Endothelial cell (in vitro differentiated cells): ENCODE data around the gene MSANTD1. TPM values are rescaled to one million over a fixed set of nuclear protein-coding genes. Genes with fewer than 3 reads are reported as not detected.

Experiments
- DNase-seq: peaks from one replicate; pipeline ENCODE4 v3.0.0; 2021; ENCODE audit warnings: low spot score
- H3K27ac Mint-ChIP-seq: one replicate; pipeline ENCODE4 v1.8.0; 2021; ENCODE audit warnings: mixed read lengths, inconsistent platforms; ENCODE audit not compliant: unreplicated experiment
- H3K27me3 Mint-ChIP-seq: one replicate; pipeline ENCODE4 v1.8.0; 2021; ENCODE audit warnings: mild to moderate bottlenecking, moderate library complexity, mixed read lengths, inconsistent platforms; ENCODE audit not compliant: unreplicated experiment
- H3K36me3 Mint-ChIP-seq: one replicate; pipeline ENCODE4 v1.8.0; 2021; ENCODE audit warnings: mild to moderate bottlenecking, low read depth, mixed read lengths, inconsistent platforms; ENCODE audit not compliant: unreplicated experiment
- H3K4me1 Mint-ChIP-seq: one replicate; pipeline ENCODE4 v1.8.0; 2021; ENCODE audit warnings: mild to moderate bottlenecking, mixed read lengths, inconsistent platforms; ENCODE audit not compliant: unreplicated experiment
- H3K4me3 Mint-ChIP-seq: one replicate; pipeline ENCODE4 v1.8.0; 2021; ENCODE audit warnings: mild to moderate bottlenecking, mixed read lengths, inconsistent platforms; ENCODE audit not compliant: unreplicated experiment
- H3K9me3 Mint-ChIP-seq: one replicate; pipeline ENCODE4 v1.8.0; 2021; ENCODE audit warnings: mixed read lengths, inconsistent platforms; ENCODE audit not compliant: unreplicated experiment
- total RNA-seq: library from RNA; stranded (reverse); fragmentation: NEBNext Ultra II Directional; extraction: Animal tissue kit (Norgen Biotek cat#: 25700); gene quantifications from one replicate; pipeline ENCODE4 v1.2.1, GENCODE V29; 2021; ENCODE audit not compliant: unreplicated experiment
- TF ChIP-seq, protein P1 (sequence below): fragments of 200-600 bp; sonication (generic); IDR thresholded peaks from one replicate; pipeline ENCODE4 v1.5.0; 2021; ENCODE audit warnings: antibody characterized with exemption; ENCODE audit not compliant: unreplicated experiment

The MSANTD1 gene
- total RNA-seq, 1 donor from 2014 or later, result 0.97 TPM

DNA sequence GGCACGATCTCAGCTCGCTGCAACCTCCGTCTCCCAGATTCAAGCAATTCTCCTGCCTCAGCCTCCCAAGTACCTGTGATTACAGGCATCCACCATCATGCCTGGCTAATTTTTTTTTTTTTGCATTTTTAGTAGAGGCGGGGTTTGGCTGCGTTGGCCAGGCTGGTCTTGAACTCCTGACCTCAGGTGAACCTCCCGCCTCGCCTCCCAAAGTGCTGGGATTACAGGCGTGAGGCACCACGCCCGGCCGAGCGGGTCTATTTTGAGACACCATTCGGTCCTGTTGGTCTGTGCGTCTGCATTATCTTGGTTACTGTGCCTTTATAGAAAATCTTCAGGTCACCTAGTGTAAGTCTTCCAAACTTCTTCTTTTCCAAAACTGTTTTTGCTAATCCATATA is 22.2 kb downstream of the MSANTD1 start:
- no peaks in the 10 kb centered on the region for H3K9me3 Mint-ChIP-seq
- H3K4me1 Mint-ChIP-seq, result peaks cover 6% of the 10 kb centered on the region
- no peak for DNase-seq
- no peak overlapping the region for H3K4me3 Mint-ChIP-seq
- TF ChIP-seq, protein P1, sequence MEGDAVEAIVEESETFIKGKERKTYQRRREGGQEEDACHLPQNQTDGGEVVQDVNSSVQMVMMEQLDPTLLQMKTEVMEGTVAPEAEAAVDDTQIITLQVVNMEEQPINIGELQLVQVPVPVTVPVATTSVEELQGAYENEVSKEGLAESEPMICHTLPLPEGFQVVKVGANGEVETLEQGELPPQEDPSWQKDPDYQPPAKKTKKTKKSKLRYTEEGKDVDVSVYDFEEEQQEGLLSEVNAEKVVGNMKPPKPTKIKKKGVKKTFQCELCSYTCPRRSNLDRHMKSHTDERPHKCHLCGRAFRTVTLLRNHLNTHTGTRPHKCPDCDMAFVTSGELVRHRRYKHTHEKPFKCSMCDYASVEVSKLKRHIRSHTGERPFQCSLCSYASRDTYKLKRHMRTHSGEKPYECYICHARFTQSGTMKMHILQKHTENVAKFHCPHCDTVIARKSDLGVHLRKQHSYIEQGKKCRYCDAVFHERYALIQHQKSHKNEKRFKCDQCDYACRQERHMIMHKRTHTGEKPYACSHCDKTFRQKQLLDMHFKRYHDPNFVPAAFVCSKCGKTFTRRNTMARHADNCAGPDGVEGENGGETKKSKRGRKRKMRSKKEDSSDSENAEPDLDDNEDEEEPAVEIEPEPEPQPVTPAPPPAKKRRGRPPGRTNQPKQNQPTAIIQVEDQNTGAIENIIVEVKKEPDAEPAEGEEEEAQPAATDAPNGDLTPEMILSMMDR, result no peak
- peaks cover 4% of the 10 kb centered on the region for H3K27me3 Mint-ChIP-seq
- H3K27ac Mint-ChIP-seq, result no peak overlapping the region
- no peaks in the 10 kb centered on the region for H3K36me3 Mint-ChIP-seq

DNA sequence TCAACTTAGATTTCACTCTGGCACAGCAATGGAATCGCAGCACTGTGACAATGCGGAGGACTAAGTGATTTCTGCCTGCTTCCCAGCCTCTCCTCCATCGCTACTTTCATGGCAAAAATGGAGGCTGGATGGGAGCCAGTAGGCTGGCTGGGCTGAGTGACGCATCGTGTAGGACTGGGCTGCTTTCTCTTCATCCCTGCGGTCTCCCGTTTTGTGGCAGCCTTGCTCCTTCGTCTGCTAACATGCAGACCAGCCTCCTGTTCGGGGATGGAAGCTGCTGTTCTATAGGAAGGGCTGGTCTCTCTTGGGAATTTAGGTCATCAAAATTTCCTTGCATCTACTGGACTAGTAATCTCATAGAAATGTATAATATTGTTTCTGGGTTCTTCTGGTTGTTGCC is 28.0 kb downstream of the MSANTD1 start:
- Mint-ChIP-seq H3K27ac (no peak overlapping the region), H3K4me1 (peaks cover 4% of the 10 kb centered on the region), H3K36me3 (no peaks in the 10 kb centered on the region), H3K27me3 (no peaks in the 10 kb centered on the region), H3K4me3 (no peak overlapping the region), H3K9me3 (peaks cover 4% of the 10 kb centered on the region)
- TF ChIP-seq, protein P1, result no peak
- no peak for DNase-seq

DNA sequence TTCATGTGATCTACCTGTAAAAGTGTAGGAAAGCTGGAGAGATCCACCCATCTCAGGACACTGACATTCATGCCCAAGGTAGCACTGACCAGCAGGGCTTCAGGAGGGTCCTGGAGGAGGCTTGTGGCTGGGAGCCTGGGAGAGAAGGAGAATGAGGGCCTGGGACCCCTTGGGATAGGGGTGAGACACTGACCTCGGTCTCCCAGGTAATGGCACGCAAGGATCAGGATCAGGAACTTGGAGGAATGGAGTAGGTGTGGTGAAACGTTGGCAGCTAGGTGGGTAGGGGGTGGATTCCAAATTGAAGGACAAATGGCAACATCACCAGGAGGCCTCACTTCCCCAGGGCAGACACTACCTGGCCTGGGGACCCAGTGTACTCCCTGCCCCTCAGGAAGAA is 31.5 kb downstream of the MSANTD1 start:
- Mint-ChIP-seq H3K4me3 (no peak overlapping the region), H3K27ac (no peak overlapping the region), H3K36me3 (no peaks in the 10 kb centered on the region), H3K4me1 (peaks cover 4% of the 10 kb centered on the region), H3K9me3 (peaks cover 4% of the 10 kb centered on the region), H3K27me3 (peaks cover 6% of the 10 kb centered on the region)
- DNase-seq, result no peak
- TF ChIP-seq, protein P1, result no peak

DNA sequence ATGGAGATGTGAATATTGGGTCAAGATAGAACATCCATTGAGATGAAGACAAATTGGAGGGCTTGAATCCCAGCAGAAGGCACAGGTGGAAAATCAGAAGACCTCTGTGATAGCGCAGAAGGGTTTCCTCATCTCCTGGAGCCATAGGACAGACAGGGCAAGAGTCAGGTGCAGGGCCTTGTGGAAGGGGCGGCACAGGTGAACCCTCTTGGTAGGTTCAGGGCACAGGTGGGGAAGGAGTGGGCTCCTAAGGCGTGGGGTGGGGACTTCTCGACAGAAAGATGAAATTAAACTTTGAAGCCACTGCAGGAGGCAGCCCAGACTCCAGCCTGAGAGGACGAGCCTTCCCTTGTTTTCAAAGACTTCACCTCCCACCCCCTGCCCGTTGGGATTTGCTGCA is 34.5 kb downstream of the MSANTD1 start:
- TF ChIP-seq, protein P1, result no peak
- no peak for DNase-seq
- peaks cover 4% of the 10 kb centered on the region for H3K9me3 Mint-ChIP-seq
- H3K4me3 Mint-ChIP-seq, result no peak overlapping the region
- peaks cover 6% of the 10 kb centered on the region for H3K27me3 Mint-ChIP-seq
- peaks cover 4% of the 10 kb centered on the region for H3K4me1 Mint-ChIP-seq
- H3K36me3 Mint-ChIP-seq, result no peaks in the 10 kb centered on the region
- peak overlapping the region; percentile 53 for H3K27ac Mint-ChIP-seq

DNA sequence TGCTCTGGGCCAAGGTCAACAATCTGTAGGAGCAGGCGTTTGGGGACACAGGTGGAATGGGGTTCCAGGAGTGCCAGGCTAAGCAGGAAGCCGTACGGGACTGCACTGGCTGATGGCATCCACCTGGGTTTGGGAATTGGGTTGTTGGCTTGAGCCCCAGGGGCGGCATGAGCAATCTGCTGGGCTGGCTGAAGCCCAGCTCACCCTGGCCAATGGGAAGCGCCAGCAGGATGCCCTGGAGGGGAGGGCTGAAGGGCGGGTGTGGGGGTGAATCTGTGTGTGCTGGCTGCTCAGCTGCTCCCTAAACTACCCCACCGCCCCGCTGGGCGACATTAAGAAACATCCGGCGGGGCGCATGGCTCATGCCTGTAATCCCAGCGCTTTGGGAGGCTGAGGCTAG is 35.0 kb downstream of the MSANTD1 start:
- no peak overlapping the region for H3K4me3 Mint-ChIP-seq
- no peak for DNase-seq
- no peaks in the 10 kb centered on the region for H3K36me3 Mint-ChIP-seq
- no peak overlapping the region for H3K27ac Mint-ChIP-seq
- TF ChIP-seq, protein P1, result no peak
- H3K4me1 Mint-ChIP-seq, result peaks cover 4% of the 10 kb centered on the region
- H3K27me3 Mint-ChIP-seq, result peaks cover 6% of the 10 kb centered on the region
- H3K9me3 Mint-ChIP-seq, result peaks cover 4% of the 10 kb centered on the region
